Measurements from ENCODE around the gene ANKRD23. TPM values are rescaled to one million over a fixed set of nuclear protein-coding genes. Genes with fewer than 3 reads are reported as not detected.

Gene ANKRD23
- total and polyA plus RNA-seq, 2 of the 13 experiments (the other 11 are each of a cell fraction or from before 2014, with no cell fraction given) = 1.5 to 1.6 TPM

DNA sequence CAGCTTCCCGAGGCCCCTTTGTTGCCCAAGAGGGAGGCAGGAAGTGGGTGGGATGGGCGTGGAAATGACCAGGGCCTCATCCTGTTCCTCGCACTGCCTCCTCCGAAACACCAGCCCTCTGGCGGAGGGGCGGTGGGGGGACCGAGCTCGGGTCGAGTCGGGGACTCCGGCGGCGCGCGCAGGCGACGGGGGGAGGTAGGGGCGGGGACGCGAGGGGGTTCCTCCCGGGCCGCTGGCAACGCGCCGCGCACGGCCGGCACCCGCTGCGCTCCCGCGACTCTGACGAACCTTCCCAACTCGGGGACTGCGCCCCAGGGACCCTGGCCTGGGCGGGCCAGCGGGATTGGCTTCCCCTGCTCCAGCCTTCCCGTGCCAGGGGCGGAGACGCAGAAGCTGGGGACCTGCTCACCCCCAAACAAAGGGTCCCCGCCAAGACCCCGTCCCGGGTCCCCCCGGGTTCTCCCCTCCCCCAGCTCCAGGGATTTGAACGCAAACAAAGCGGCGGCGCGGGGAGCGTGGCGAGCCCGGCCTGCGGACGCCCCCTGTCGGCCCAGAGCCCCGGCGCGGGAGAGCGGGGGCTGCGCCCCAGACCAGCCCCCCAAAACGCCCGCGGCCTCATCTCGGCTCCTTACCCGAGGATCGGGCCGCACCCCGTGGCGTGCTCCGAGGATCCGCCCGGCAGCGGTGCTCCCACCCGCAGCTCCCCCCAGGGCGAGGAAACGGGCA is 24.9 kb upstream of the ANKRD23 start (continued):
- TF ChIP-seq ZBTB33 (CRISPR knock-in tag; IDR thresholded peaks at IDR 0.05) (peak; percentile 5; the same call in 1 of the 2 replicates), CSRNP1 (CRISPR knock-in tag; IDR thresholded peaks at IDR 0.05) (peak; percentile 72), U2AF2 (IDR thresholded peaks at IDR 0.05; ENCODE audit: low read depth, low read length) (0 out of 2 replicates have a peak, but pooled peaks have one; percentile 45), ZNF788 (CRISPR knock-in tag; IDR thresholded peaks at IDR 0.05; ENCODE audit: borderline replicate concordance) (peak; percentile 58; the same call in 1 of the 2 replicates), RFX5 (IDR thresholded peaks at IDR 0.05; ENCODE audit: low read depth, low read length) (no peak), PTBP1 (IDR thresholded peaks at IDR 0.05; ENCODE audit: low read depth, low read length, poor library complexity, severe bottlenecking) (peak; percentile 0), TBX3 (IDR thresholded peaks at IDR 0.05; ENCODE audit: borderline replicate concordance) (no peak), THAP7 (CRISPR knock-in tag; IDR thresholded peaks at IDR 0.05) (no peak), PAWR (CRISPR knock-in tag; IDR thresholded peaks at IDR 0.05; ENCODE audit: borderline replicate concordance) (peak; percentile 81; the same call in 1 of the 2 replicates), HOXA3 (CRISPR knock-in tag; IDR thresholded peaks at IDR 0.05) (peak; percentile 66), ZBTB49 (CRISPR knock-in tag; IDR thresholded peaks at IDR 0.05; ENCODE audit: borderline replicate concordance) (no peak), ZNF782 (CRISPR knock-in tag; IDR thresholded peaks at IDR 0.05; ENCODE audit: borderline replicate concordance) (peak; percentile 88), SRY (CRISPR knock-in tag; IDR thresholded peaks at IDR 0.05) (no peak), SIN3A (IDR thresholded peaks at IDR 0.05; ENCODE audit: borderline replicate concordance, low read depth, low read length) (peak; percentile 70)
- TF ChIP-seq, protein P1, sequence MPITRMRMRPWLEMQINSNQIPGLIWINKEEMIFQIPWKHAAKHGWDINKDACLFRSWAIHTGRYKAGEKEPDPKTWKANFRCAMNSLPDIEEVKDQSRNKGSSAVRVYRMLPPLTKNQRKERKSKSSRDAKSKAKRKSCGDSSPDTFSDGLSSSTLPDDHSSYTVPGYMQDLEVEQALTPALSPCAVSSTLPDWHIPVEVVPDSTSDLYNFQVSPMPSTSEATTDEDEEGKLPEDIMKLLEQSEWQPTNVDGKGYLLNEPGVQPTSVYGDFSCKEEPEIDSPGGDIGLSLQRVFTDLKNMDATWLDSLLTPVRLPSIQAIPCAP (CRISPR knock-in tag; IDR thresholded peaks at IDR 0.05; ENCODE audit: low read depth) = peak; percentile 87; the same call in 1 of the 2 replicates
- TF ChIP-seq, protein P2, sequence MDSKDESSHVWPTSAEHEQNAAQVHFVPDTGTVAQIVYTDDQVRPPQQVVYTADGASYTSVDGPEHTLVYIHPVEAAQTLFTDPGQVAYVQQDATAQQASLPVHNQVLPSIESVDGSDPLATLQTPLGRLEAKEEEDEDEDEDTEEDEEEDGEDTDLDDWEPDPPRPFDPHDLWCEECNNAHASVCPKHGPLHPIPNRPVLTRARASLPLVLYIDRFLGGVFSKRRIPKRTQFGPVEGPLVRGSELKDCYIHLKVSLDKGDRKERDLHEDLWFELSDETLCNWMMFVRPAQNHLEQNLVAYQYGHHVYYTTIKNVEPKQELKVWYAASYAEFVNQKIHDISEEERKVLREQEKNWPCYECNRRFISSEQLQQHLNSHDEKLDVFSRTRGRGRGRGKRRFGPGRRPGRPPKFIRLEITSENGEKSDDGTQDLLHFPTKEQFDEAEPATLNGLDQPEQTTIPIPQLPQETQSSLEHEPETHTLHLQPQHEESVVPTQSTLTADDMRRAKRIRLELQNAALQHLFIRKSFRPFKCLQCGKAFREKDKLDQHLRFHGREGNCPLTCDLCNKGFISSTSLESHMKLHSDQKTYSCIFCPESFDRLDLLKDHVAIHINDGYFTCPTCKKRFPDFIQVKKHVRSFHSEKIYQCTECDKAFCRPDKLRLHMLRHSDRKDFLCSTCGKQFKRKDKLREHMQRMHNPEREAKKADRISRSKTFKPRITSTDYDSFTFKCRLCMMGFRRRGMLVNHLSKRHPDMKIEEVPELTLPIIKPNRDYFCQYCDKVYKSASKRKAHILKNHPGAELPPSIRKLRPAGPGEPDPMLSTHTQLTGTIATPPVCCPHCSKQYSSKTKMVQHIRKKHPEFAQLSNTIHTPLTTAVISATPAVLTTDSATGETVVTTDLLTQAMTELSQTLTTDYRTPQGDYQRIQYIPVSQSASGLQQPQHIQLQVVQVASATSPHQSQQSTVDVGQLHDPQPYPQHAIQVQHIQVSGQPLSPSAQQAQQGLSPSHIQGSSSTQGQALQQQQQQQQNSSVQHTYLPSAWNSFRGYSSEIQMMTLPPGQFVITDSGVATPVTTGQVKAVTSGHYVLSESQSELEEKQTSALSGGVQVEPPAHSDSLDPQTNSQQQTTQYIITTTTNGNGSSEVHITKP (CRISPR knock-in tag; IDR thresholded peaks at IDR 0.05; ENCODE audit: low read depth) = peak; percentile 44; the same call in 1 of the 2 replicates

Measured in HepG2 (cell line).